GM23338 (cell line): ENCODE measurements around the gene MPP3. TPM values are rescaled to one million over a fixed set of nuclear protein-coding genes. Genes with fewer than 3 reads are reported as not detected.

ENCODE experiments used
- ATAC-seq: fragments of 200-7000 bp; cut with Tn5 transposase; 3 replicates; pipeline ENCODE4 v1.9.1; 2020
- DNase-seq: peaks from one replicate; pipeline ENCODE4 v3.0.0-alpha.2; 2015; ENCODE audit warnings: low spot score
- H2AFZ ChIP-seq: fragments of 200-600 bp; sonication (generic); 2 replicates; pipeline ENCODE4 v1.8.0; 2016; ENCODE audit warnings: antibody characterized with exemption, mild to moderate bottlenecking, moderate library complexity
- H3F3A ChIP-seq: fragments of 200-600 bp; sonication (generic); replicated peaks from 2 replicates; pipeline ENCODE4 v1.8.0; 2017; ENCODE audit warnings: antibody characterized with exemption, mixed run types, low read depth
- H3K27ac ChIP-seq: fragments of 200-600 bp; sonication (generic); 2 replicates; pipeline ENCODE4 v1.6.1; 2016; ENCODE audit warnings: low read depth
- H3K27me3 ChIP-seq: fragments of 200-600 bp; sonication (generic); 2 replicates; pipeline ENCODE4 v1.8.0; 2016; ENCODE audit warnings: mild to moderate bottlenecking, mixed run types, moderate library complexity; ENCODE audit not compliant: insufficient read depth
- H3K36me3 ChIP-seq: fragments of 200-600 bp; sonication (generic); 2 replicates; pipeline ENCODE4 v1.8.0; 2016; ENCODE audit warnings: mild to moderate bottlenecking; ENCODE audit not compliant: insufficient read depth
- H3K4me1 ChIP-seq: fragments of 200-600 bp; sonication (generic); 2 replicates; pipeline ENCODE4 v1.8.0; 2016; ENCODE audit warnings: mild to moderate bottlenecking, moderate library complexity; ENCODE audit not compliant: insufficient read depth
- H3K4me2 ChIP-seq: fragments of 200-600 bp; sonication (generic); 2 replicates; pipeline ENCODE4 v1.7.1; 2017; ENCODE audit warnings: mixed run types
- H3K4me3 ChIP-seq: fragments of 200-600 bp; sonication (generic); 2 replicates; pipeline ENCODE4 v1.6.1; 2016; ENCODE audit warnings: mixed run types
- H3K79me2 ChIP-seq: fragments of 200-600 bp; sonication (generic); replicated peaks from 2 replicates; pipeline ENCODE4 v1.8.0; 2017; ENCODE audit warnings: mild to moderate bottlenecking; ENCODE audit not compliant: insufficient read depth
- H3K9me2 ChIP-seq: fragments of 200-600 bp; sonication (generic); 2 replicates; pipeline ENCODE4 v1.8.0; 2017; ENCODE audit not compliant: insufficient read depth
- H4K20me1 ChIP-seq: fragments of 200-600 bp; sonication (generic); replicated peaks from 2 replicates; pipeline ENCODE4 v1.8.0; 2017; ENCODE audit warnings: mild to moderate bottlenecking; ENCODE audit not compliant: insufficient read depth
- H3K27ac Mint-ChIP-seq: 2 replicates; pipeline ENCODE4 v1.8.0; 2020; ENCODE audit warnings: inconsistent platforms, mild to moderate bottlenecking, moderate library complexity, mixed read lengths
- H3K27me3 Mint-ChIP-seq: 3 replicates; pipeline ENCODE4 v1.8.0; 2022; ENCODE audit warnings: low read depth, mild to moderate bottlenecking, moderate library complexity, mixed read lengths, inconsistent platforms; ENCODE audit not compliant: insufficient read depth, poor library complexity
- H3K36me3 Mint-ChIP-seq: 3 replicates; pipeline ENCODE4 v1.8.0; 2021; ENCODE audit warnings: low read depth, mild to moderate bottlenecking, inconsistent platforms, moderate library complexity, mixed read lengths
- H3K4me1 Mint-ChIP-seq: 3 replicates; pipeline ENCODE4 v1.8.0; 2020; ENCODE audit warnings: mild to moderate bottlenecking, inconsistent platforms, mixed read lengths
- H3K4me3 Mint-ChIP-seq: 3 replicates; pipeline ENCODE4 v1.8.0; 2021; ENCODE audit warnings: moderate library complexity, mild to moderate bottlenecking, inconsistent platforms, mixed read lengths
- H3K9me3 Mint-ChIP-seq: 3 replicates; pipeline ENCODE4 v1.8.0; 2020; ENCODE audit warnings: moderate library complexity, mild to moderate bottlenecking, inconsistent platforms, mixed read lengths
- CREB1 ChIP-seq: fragments of 250-450 bp; sonication (Bioruptor Pico); IDR thresholded peaks from 2 replicates; pipeline ENCODE4 v1.5.0; 2020; ENCODE audit warnings: low read depth, mild to moderate bottlenecking, moderate library complexity
- ETS1 ChIP-seq: IDR thresholded peaks from 2 replicates; pipeline ENCODE4 v1.6.1; 2016; ENCODE audit warnings: antibody characterized with exemption
- NANOG ChIP-seq: IDR thresholded peaks from 2 replicates; pipeline ENCODE4 v1.6.1; 2016; ENCODE audit warnings: antibody characterized with exemption, borderline replicate concordance
- REST ChIP-seq: IDR thresholded peaks from one replicate; pipeline ENCODE4 v1.6.1; 2018; ENCODE audit warnings: antibody characterized with exemption; ENCODE audit not compliant: unreplicated experiment
- ZNF114 ChIP-seq: fragments of 250-450 bp; sonication (Bioruptor Pico); IDR thresholded peaks from 2 replicates; pipeline ENCODE4 v1.5.0; 2020; ENCODE audit warnings: mild to moderate bottlenecking, moderate library complexity
- ZNF331 ChIP-seq: fragments of 250-450 bp; sonication (Bioruptor Pico); IDR thresholded peaks from 2 replicates; pipeline ENCODE4 v1.5.0; 2020; ENCODE audit warnings: low read depth, mild to moderate bottlenecking, moderate library complexity
- ZNF462 ChIP-seq: fragments of 250-450 bp; sonication (Bioruptor Pico); IDR thresholded peaks from 2 replicates; pipeline ENCODE4 v1.5.0; 2020; ENCODE audit warnings: mild to moderate bottlenecking, moderate library complexity
- polyA plus RNA-seq: library from polyadenylated mRNA; unstranded; fragments of >200 nt; fragmentation: Nextera tagmentation; extraction: Ambion mirVana; gene quantifications from 2 replicates; pipeline ENCODE4 v1.2.1, GENCODE V29; 2016
- total RNA-seq: library from RNA; depleted of rRNA; stranded (reverse); fragments of >200 nt; shearing (Covaris generic); gene quantifications from 2 replicates; pipeline ENCODE4 v1.2.3, GENCODE V29; 2014

Gene MPP3
- total and polyA plus RNA-seq, 2 experiments from 2014 or later, result 6.6 to 7.4 TPM

- TF ChIP-seq REST, result no peak
These were observed 73.1 kb downstream of the MPP3 start (continued) for GRCh38 chr17:43759836-43760235.

DNA sequence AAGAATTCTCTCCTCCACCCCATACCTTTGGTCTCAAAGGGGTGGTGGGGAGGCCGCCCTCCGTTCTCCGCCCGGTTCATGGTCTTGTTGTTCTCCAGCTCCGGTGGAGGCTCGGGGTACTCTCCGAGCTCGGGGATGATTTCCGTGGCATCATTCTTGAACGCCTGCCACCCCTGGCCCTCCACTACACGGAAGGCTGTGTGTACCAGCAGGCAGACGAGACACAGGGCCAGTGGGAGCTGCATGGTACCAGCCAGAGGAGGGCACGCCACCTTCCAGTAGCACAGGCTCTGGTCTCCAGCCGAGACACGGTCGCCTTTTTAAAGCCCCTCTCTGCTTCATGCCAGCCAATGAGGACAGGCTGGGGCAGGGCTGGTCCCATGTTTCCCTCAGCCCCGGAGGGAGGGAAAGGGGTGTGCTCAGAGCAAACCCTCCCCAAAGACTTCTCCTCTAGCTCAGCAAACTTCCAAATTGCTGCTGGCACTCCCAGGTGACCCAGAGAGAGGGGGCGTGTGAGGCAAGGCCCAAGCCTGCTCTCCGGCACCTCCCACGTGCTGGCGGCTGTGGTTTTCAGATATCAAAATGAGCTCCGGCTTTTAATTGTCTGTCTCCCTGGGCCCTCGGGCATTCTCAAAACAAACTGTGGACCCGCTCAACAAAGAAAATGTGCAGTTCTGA, 74.3 kb downstream of the MPP3 start, which contains the start of gene SOST:
Gene SOST (minus strand): TSS at position 295 of the 678 bp plus-strand sequence. CDS start 50 bp downstream, at position 245.
- Mint-ChIP-seq H3K9me3 (no peaks in the 10 kb centered on the region), H3K27ac (peak within 1 kb of the TSS; percentile 91), H3K4me3 (peak within 1 kb of the TSS; percentile 56; the same call in 1 of the 3 replicates), H3K27me3 (peaks cover 22% of the 10 kb centered on the region), H3K4me1 (peaks cover 46% of the 10 kb centered on the region), H3K36me3 (no peaks in the 10 kb centered on the region)
- ATAC-seq (no peak), DNase-seq (no peak)
- Histone ChIP-seq H3K36me3 (no peaks in the 10 kb centered on the region), H3K4me1 (peaks cover 25% of the 10 kb centered on the region), H3K9me2 (no peaks in the 10 kb centered on the region), H3K4me3 (no peak within 1 kb of the TSS), H4K20me1 (no peaks in the 10 kb centered on the region), H3K27ac (no peak within 1 kb of the TSS), H3K27me3 (peaks cover 24% of the 10 kb centered on the region), H2AFZ (peak within 1 kb of the TSS; percentile 76; the same call in 1 of the 2 replicates), H3K4me2 (peak within 1 kb of the TSS; percentile 8; the same call in 1 of the 2 replicates), H3F3A (peaks cover 7% of the 10 kb centered on the region; the same call in 1 of the 2 replicates), H3K79me2 (no peaks in the 10 kb centered on the region)
- TF ChIP-seq ZNF331 (CRISPR knock-in tag) (no peak), ZNF462 (CRISPR knock-in tag) (no peak), CREB1 (CRISPR knock-in tag) (no peak), NANOG (no peak), REST (no peak), ZNF114 (no peak), ETS1 (no peak)
